HEK293T (cell line): ENCODE results near the gene SSH2.

ENCODE experiments used
- ELF4 ChIP-seq: fragments of 450-650 bp; IDR thresholded peaks from 2 replicates; pipeline ENCODE4 v1.6.1; 2017; ENCODE audit warnings: antibody characterized with exemption
- LEF1 ChIP-seq: fragments of 450-650 bp; IDR thresholded peaks from 2 replicates; pipeline ENCODE4 v1.6.1; 2017; ENCODE audit warnings: mild to moderate bottlenecking, borderline replicate concordance
- SP1 ChIP-seq: fragments of 450-650 bp; IDR thresholded peaks from 2 replicates; pipeline ENCODE4 v1.6.1; 2017
- TARDBP ChIP-seq: fragments of 450-650 bp; IDR thresholded peaks from 2 replicates; pipeline ENCODE4 v1.6.1; 2016

DNA sequence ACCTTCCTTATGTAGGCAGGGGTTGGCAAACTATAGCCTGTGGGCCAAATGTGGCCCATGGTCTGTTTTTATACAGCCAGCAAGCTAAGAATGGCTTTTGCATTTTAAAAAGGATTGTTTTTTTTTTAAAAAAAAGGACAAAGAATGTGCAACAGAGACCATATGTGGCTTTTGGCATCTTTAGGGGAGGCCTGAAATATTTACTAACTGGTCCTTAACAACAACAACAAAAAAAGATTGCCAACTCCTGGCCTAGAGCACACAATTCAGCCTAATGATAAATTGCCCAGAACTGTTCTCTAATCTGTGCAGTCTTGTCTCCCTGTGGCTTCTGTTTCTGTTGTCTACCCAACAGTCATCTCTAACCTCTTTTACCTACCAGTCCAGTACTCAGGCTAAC, 67.1 kb downstream of the SSH2 start:
- TF ChIP-seq SP1 (no peak), LEF1 (no peak), ELF4 (no peak), TARDBP (no peak)
